GF-D8 (cell line): ENCODE results near the gene CKAP2L.
"Not testable (repeated sequence)": the region's sequence is repeated elsewhere in the genome, so short reads cannot be mapped to it uniquely, and the experiment has no call there.

Experiments
- DNase-seq: peaks from one replicate; lab custom pipeline; 2025; lab: John Stamatoyannopoulos, UW

CKAP2L gene

DNA sequence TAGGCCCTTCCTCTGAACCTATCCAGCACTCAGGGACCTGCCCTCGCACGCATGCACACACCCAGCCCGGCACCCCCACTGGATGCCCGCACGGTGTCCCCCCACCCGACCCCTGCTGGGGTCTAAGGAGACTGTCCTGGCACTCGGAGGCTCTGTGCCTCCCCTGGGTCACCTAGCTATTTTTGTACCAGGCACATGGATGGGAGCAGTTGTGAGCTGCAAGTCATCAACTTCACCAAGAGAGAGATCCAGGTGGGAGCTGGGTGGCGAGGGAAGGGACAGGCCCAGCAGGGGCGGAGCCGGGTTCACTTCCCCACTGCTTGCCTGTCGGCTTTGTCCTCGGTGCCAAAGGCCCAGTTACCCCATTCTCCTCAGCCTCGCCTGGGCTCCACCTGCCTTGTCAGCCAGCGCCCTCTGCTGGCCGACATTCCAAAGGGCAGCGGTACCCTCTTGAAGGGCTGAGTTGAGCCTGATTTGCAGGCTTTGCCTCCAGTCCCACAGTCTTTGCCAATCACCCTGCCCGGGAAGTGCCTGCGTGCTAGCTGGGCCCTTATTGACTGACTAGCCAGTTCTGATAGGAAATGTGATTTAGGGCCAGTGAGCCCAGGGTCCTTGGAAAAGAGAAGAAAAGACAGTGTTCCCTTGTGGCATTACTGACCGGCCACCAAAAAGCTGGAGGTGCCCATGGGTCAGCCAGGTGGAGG, 37.8 kb downstream of the CKAP2L start:
- peak; percentile 79 for DNase-seq

- no peak for DNase-seq
Observed at GRCh38 chr2:112725545-112726457, 38.6 kb downstream of the CKAP2L start.

GRCh38 chr2:112724591-112725525, 39.6 kb downstream of the CKAP2L start:
- peak; percentile 60 for DNase-seq

- DNase-seq = no peak
Observed at GRCh38 chr2:112723995-112724394, 40.4 kb downstream of the CKAP2L start.

GRCh38 chr2:112723547-112723940, 40.9 kb downstream of the CKAP2L start:
- no peak for DNase-seq

DNA sequence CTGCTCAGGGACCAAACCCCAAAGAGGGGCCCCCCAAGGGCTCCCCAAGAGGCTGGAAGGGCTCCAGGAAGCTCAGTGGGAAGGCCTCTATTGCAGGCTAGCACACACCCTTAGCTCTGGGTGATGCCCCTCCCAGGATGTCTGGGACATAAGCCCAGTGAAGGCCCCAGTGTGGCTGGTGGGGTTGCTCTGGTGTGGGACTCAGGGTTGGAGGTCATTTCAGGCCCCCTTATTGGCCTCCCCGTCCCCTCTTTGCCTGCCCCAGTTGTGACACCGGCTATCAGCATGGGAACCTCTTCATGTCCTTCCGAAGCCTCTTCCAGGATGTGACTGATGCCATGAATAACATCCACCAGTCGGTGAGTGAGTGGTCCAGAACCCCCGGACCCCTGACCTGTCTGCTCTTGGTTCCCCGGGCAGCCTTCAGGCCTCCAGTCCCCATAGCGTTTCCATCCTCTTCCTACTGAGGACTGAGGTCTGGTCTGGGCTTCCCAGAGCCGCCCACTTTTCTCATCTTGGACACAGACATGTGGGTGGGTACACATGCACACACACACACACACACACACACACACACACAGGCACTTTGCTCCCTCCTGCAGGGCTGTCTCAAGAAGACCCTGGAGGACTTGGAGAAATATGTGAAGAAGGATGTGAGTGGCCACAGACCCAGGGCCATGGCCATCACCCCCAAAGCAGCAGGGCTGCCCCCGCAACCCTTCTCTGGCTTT, 41.4 kb downstream of the CKAP2L start:
- no peak for DNase-seq

DNA sequence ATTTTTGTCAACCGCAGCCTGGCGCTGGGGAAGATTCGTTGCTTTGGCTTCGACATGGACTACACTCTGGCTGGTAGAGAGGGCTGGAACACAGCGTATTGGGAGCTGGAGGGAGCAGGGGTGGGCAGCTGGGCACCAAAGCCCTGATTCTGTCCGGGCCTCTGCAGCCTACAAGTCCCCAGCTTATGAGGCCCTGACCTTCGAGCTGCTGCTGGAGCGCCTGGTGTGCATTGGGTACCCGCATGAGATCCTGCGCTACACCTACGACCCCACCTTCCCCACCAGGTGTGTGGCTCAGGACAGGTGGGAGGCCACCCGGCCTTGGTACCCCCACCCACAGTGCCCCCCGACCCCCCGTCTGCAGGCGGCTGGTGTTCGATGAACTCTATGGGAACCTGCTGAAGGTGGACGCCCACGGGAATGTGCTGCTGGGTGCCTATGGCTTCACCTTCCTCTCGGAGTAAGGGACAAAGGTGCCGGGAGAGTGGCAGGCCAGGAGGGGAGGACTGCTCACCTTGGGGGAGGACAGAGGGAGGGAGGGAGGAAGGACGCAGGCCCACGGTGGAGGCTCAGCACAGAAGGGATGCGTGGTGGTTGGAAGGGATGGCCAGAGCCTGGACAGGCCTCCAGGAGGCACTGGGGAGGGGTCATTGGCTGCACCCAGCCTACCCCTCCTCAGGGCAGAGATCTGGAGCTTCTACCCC, 42.4 kb downstream of the CKAP2L start:
- no peak for DNase-seq

DNA sequence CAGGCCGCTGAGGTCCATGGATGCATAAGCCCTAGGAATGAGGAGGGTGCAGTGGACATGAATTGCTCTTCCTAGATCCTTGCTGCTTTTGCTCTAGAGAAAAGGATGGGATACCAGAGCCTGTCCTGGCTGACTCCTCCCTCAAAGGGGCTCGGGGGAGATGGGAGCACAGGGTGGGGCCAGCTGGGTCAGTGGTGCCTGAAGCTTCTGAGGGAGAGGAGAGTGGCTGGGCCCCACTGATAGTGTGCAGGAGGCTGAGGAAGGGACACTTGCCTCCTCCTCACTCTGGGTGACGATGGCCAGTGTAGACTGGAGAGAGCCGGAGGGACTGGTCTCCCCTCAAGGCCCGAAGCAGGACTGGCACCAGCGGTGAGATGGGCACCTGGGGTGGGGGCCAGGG, 43.6 kb downstream of the CKAP2L start, which contains the start of gene NT5DC4:
TSS of gene NT5DC4 (plus strand) at position 236 of the 400 bp plus-strand sequence. CDS start at position 296, 60 bp downstream.
- no peak for DNase-seq

GRCh38 chr2:112718863-112719370, 45.5 kb downstream of the CKAP2L start:
- no peak for DNase-seq

DNA sequence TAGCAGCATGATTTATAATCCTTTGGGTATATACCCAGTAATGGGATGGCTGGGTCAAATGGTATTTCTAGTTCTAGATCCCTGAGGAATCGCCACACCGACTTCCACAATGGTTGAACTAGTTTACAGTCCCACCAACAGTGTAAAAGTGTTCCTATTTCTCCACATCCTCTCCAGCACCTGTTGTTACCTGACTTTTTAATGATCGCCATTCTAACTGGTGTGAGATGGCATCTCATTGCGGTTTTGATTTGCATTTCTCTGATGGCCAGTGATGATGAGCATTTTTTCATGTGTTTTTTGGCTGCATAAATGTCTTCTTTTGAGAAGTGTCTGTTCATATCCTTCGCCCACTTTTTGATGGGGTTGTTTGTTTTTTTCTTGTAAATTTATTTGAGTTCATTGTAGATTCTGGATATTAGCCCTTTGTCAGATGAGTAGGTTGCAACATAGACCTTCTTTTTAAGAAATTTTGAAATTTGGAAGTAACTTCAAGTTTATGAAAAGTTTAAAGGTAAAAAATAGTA, 47.5 kb downstream of the CKAP2L start:
- not testable (repeated sequence) for DNase-seq

- DNase-seq = not testable (repeated sequence)
Observed at GRCh38 chr2:112716094-112716493, 48.3 kb downstream of the CKAP2L start.

DNA sequence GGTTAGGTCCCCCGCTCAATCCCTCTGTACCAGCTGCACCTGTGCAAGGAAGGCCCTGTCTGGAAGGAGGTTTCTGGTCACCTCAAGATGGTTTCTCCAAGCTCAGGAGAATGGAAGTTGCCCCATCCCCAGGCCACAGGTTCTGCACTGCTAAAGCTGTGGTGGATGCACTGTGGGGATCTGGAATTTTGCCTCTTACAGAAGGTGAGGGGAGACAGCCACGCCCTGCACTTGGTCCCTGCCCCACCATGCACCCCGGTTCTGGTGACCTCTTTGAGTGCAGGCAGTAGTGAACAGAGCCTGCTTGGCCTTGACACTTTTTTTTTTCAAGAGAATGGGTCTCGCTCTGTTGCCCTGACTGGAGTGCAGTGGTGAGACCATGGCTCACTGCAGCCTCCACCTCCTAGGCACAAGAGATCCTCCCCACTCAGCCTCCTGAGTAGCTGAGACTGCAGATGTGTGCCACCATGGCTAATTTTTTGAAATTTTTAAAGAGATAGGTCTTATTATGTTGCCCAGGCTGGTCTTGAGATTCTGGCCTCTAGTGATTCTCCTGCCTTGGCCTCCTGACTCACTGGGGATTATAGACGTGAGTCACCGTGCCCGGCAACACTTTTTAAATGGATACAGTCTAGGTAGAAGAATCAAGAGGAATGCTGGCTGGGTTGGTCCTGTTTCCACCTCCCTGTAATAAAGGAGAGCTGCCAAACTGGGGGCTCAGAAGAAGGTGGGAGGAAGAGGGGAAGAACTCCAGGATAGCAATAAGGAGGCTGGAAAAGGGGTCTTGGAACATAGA, 49.4 kb downstream of the CKAP2L start:
- no peak for DNase-seq

- no peak for DNase-seq
Observed at GRCh38 chr2:112714331-112714730, 50.1 kb downstream of the CKAP2L start.

GRCh38 chr2:112713926-112714325, 50.5 kb downstream of the CKAP2L start:
- no peak for DNase-seq

GRCh38 chr2:112713585-112713925, 50.9 kb downstream of the CKAP2L start:
- no peak for DNase-seq

DNA sequence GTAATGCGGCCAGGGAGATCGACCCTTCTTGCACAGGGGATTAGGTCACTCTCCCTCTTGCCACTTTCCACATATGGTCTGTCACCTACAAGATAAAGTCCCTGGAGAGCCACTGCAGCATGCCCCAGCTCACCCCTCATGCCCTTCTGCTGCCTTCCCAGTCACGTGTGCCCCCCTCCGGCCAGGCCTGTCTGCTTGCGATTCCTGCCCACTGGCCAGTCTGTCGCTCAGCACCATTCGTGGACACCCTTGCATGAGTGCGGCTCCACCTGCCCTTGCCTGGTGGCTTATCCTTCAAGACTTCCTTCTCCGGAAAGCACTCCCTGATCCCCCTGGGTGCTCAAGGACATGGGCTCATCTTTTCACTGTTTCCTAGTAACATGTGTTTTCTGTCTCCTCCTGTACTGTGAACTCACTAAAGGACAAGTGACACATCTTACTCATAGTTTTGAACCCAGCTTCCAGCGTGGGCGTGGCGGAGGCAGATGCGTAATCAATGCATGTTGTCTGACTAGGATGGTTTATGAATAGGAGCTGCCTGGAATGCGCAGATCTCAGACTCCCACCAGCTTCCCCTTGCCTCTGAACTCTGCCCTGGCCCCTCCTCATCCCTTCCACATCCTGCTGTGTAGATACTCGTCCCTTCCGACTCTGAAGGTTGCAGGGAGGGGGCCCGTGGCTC, 51.4 kb downstream of the CKAP2L start:
- no peak for DNase-seq

GRCh38 chr2:112712465-112712864, 51.9 kb downstream of the CKAP2L start:
- no peak for DNase-seq

GRCh38 chr2:112710956-112711750, 53.3 kb downstream of the CKAP2L start:
- DNase-seq = no peak
